Cardiac muscle cell (in vitro differentiated cells and primary cell): Measurements from ENCODE around the gene PROM2. TPM values are rescaled to one million over a fixed set of nuclear protein-coding genes. Genes with fewer than 3 reads are reported as not detected.

Experiments used
- DNase-seq, 2 donors: peaks; one replicate each; pipeline versions ENCODE4 v3.0.0 to v3.0.0-alpha.2; 2010 to 2017; ENCODE audit warnings: low read depth in 1 of 2, low spot score in 1 of 2
- H3K27ac ChIP-seq: fragments of 200-600 bp; sonication (generic); 2 replicates; pipeline ENCODE4 v1.5.1; 2016
- H3K27me3 ChIP-seq: fragments of 200-600 bp; sonication (generic); 2 replicates; pipeline ENCODE4 v1.6.0; 2016; ENCODE audit warnings: control low read depth
- H3K36me3 ChIP-seq: fragments of 200-600 bp; sonication (generic); 2 replicates; pipeline ENCODE4 v1.5.1; 2016; ENCODE audit warnings: control low read depth
- H3K4me1 ChIP-seq: fragments of 200-600 bp; sonication (generic); 2 replicates; pipeline ENCODE4 v1.8.1; 2017; ENCODE audit warnings: low read depth, mild to moderate bottlenecking, mixed run types
- H3K4me3 ChIP-seq: fragments of 200-600 bp; sonication (generic); 2 replicates; pipeline ENCODE4 v1.5.1; 2016; ENCODE audit warnings: mild to moderate bottlenecking
- H3K9me3 ChIP-seq: fragments of 200-600 bp; sonication (generic); 2 replicates; pipeline ENCODE4 v1.5.1; 2017; ENCODE audit warnings: low read depth, mild to moderate bottlenecking, control low read depth
- polyA plus RNA-seq: library from polyadenylated mRNA; unstranded; fragments of >200 nt; fragmentation: Nextera tagmentation; extraction: Ambion mirVana; gene quantifications from 2 replicates; pipeline ENCODE4 v1.2.1, GENCODE V29; 2016
- total RNA-seq: library from RNA; depleted of rRNA; stranded (reverse); fragments of >200 nt; gene quantifications from 2 replicates; pipeline ENCODE4 v1.2.3, GENCODE V29; 2016
- TF ChIP-seq, protein P1 (sequence below): IDR thresholded peaks from 2 replicates; pipeline ENCODE4 v1.5.1; 2012; ENCODE audit warnings: low read depth, mild to moderate bottlenecking, low read length

Gene PROM2
- total and polyA plus RNA-seq, 2 experiments from 2014 or later = 1.4 to 16.0 TPM

DNA sequence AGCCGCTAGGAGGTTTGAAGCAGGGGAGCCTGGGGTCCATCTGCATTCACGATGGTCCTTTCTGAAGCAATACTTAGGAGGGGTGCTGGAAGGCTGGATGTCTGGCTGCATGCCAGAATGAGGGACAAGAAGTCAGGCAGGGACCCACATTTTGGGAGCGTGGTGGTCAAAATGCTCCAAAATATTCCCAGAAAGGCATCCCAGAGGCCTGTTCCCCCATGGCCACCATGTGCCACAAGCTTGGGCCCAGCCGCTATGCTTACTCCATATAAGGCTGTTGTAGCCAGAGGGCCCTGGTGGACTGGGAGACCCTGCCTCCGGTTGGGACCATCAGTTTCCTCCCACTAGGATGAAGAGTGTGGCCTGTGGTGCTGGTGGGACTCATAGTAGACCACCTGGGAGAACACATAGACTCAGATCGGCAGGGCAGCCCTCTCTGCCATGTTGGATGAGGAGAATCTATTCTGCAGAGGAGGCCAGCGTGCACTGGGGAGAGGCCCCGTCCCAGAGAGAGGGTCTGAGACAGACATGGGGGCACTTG, 3.6 kb upstream of the PROM2 start:
- Histone ChIP-seq H3K27me3 (no peaks in the 10 kb centered on the region), H3K9me3 (no peaks in the 10 kb centered on the region), H3K4me1 (no peaks in the 10 kb centered on the region), H3K27ac (no peak overlapping the region), H3K4me3 (no peak overlapping the region), H3K36me3 (no peaks in the 10 kb centered on the region)
- TF ChIP-seq, protein P1, sequence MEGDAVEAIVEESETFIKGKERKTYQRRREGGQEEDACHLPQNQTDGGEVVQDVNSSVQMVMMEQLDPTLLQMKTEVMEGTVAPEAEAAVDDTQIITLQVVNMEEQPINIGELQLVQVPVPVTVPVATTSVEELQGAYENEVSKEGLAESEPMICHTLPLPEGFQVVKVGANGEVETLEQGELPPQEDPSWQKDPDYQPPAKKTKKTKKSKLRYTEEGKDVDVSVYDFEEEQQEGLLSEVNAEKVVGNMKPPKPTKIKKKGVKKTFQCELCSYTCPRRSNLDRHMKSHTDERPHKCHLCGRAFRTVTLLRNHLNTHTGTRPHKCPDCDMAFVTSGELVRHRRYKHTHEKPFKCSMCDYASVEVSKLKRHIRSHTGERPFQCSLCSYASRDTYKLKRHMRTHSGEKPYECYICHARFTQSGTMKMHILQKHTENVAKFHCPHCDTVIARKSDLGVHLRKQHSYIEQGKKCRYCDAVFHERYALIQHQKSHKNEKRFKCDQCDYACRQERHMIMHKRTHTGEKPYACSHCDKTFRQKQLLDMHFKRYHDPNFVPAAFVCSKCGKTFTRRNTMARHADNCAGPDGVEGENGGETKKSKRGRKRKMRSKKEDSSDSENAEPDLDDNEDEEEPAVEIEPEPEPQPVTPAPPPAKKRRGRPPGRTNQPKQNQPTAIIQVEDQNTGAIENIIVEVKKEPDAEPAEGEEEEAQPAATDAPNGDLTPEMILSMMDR = no peak
- no peak for DNase-seq

DNA sequence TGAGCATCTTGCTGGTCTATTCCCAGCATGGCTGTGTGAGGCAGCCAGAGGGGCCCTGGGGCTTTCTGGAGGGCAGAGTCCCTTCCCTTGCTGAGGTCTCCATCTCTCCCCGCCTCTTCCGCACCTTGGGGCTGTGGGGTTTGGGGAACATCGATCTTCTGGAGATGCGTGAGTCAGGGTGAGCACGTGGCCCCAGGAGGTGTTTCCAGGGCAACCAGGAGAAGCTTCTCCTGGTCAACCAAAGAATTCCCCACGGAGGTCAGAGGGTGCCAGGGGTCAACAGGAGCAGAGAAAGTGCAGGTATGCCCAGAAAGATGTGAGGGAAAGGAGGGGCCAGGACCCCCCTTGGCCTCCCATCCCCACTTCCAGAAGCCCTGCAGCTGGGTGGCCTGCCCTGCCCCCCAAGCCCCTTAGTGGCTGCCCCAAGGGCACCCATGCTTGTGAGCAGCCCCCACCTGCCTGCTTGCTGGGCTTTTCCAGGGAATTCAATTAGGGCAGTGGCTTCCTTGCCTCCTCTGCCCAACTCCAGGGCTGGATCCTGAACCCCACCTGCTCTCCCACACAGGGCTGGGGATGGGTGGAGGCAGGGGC, 2.8 kb upstream of the PROM2 start:
- DNase-seq = no peak
- Histone ChIP-seq H3K4me1 (no peaks in the 10 kb centered on the region), H3K9me3 (no peaks in the 10 kb centered on the region), H3K36me3 (no peaks in the 10 kb centered on the region), H3K4me3 (no peak overlapping the region), H3K27me3 (no peaks in the 10 kb centered on the region), H3K27ac (no peak overlapping the region)
- TF ChIP-seq, protein P1 = no peak

DNA sequence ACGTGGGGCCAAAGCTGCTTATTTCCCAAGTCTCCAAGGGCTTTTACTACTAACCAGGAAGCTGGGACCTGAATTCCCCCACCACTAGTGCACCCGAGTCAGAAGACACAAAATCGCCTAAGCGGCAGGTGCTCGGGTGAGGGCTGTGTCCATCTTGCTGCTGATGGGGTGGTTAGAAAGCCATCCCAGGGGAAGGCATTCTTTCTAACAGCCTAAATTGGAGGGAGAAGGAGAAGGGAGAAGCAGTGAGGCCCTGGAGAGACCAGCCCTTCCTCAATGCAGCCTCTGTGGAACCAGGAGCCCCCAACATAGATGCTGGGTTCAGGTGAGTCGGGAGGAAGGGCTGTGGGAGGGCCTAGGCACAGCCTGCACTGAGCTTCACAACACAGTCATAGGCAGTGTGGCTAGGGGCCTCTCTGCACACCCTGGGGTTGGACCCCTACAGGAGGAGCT, 1.9 kb upstream of the PROM2 start:
- H3K27ac ChIP-seq = no peak overlapping the region
- no peaks in the 10 kb centered on the region for H3K27me3 ChIP-seq
- no peaks in the 10 kb centered on the region for H3K36me3 ChIP-seq
- no peaks in the 10 kb centered on the region for H3K9me3 ChIP-seq
- no peak for DNase-seq
- no peak overlapping the region for H3K4me3 ChIP-seq
- TF ChIP-seq, protein P1 = no peak
- H3K4me1 ChIP-seq = no peaks in the 10 kb centered on the region

DNA sequence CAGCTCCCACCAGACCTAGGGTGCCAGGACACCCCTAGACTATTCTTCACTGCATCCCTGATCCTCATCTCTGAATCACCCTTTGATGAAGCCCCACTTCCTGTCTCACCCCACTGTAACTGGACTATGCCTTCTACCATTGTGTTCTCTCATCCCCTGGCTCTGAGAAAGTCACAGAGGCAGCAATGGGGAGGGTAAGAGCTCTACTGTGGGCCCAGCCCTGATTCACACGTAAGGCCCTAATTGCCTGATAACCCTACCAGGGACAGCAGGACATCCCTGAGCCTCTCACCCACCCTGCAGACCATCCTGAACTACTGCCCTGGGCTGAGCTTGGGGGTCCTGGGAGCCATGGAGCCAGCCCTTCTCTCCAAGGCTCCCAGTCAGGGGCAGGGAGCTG, 1.5 kb upstream of the PROM2 start:
- no peak overlapping the region for H3K4me3 ChIP-seq
- no peaks in the 10 kb centered on the region for H3K27me3 ChIP-seq
- H3K36me3 ChIP-seq = no peaks in the 10 kb centered on the region
- no peaks in the 10 kb centered on the region for H3K4me1 ChIP-seq
- DNase-seq = no peak
- no peaks in the 10 kb centered on the region for H3K9me3 ChIP-seq
- TF ChIP-seq, protein P1 = no peak
- no peak overlapping the region for H3K27ac ChIP-seq

DNA sequence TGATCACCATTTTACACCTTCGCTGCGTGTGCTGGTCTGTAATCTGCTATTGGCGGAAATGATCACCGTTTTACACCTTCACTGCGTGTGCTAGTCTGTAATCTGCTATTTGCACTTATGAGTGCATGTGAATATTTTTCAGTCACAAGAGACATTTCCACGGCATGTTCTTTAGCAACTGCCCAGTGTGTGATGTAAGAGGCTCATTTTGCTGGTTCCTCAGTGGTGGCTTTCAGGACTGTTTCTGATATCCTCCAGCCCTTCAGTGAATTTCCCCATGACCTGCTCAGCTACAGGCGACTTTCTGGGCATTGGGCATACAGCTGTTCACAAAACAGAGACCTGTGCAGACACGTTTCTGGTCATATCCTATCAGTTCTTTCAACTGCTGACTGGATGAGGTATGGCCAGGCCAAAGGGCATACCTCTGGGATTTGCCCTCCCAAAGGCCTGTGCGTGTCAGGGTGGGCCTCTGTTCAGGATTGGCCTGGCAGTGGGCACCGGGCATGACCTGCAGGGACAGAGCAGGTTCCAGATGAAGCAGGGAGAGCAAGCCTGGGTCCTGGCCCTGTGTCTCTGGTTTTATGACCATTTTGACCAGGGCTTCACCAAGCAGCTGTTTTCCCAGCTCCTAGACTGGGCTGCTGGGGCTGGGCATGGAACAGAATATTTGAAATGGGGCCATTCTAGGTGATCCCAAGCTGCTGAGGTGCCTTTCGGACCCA, 521 bp upstream of the PROM2 start:
- Histone ChIP-seq H3K36me3 (no peaks in the 10 kb centered on the region), H3K4me1 (no peaks in the 10 kb centered on the region), H3K9me3 (no peaks in the 10 kb centered on the region), H3K27ac (no peak overlapping the region), H3K4me3 (no peak overlapping the region), H3K27me3 (no peaks in the 10 kb centered on the region)
- no peak for DNase-seq
- TF ChIP-seq, protein P1 = no peak
